Measurements from ENCODE around the gene C5. TPM values are rescaled to one million over a fixed set of nuclear protein-coding genes. Genes with fewer than 3 reads are reported as not detected.

The C5 gene
- total RNA-seq, 1 donor from 2014 or later: 5.5 TPM

DNA sequence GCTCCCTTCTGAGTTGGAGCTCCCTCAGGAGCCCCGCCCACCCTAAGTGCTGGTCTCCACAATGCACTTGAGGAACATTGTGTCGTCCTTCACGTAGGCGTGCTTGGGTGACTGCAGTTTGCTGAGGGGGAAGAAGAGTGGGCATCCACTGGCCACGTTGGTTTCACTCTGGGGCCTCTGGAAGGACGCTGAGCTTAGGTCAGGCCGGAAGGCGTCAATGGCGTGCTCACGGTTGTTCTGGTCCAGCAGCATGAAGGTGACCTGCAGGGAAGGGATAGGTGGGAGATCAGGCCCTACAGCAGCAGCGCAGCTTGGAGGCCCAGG, 145.1 kb downstream of the C5 start:
- Histone ChIP-seq H3K27me3 (no peaks in the 10 kb centered on the region), H3K4me2 (no peak overlapping the region), H3K9ac (no peak overlapping the region), H3K36me3 (no peaks in the 10 kb centered on the region), H3K9me3 (ENCODE audit: low read depth) (no peaks in the 10 kb centered on the region), H2AFZ (replicated peaks) (no peak overlapping the region), H3K4me1 (no peaks in the 10 kb centered on the region), H3K79me2 (ENCODE audit: low read depth) (no peaks in the 10 kb centered on the region), H3K27ac (no peak overlapping the region), H4K20me1 (ENCODE audit: low read depth) (no peaks in the 10 kb centered on the region), H3F3A (ENCODE audit: low read depth) (no peaks in the 10 kb centered on the region), H3K4me3 (no peak overlapping the region)
- Mint-ChIP-seq H3K9me3 (no peaks in the 10 kb centered on the region), H3K27me3 (ENCODE audit: insufficient read depth, low read depth) (peaks cover 3% of the 10 kb centered on the region), H3K4me1 (peaks cover 7% of the 10 kb centered on the region), H3K27ac (peak overlapping the region; percentile 79), H3K36me3 (no peaks in the 10 kb centered on the region), H3K4me3 (no peak overlapping the region)
- no peak for DNase-seq (ENCODE audit: low spot score)
- TF ChIP-seq EZH2phosphoT487 (IDR thresholded peaks at IDR 0.05) (no peak), EZH2 (IDR thresholded peaks at IDR 0.05) (no peak)
- TF ChIP-seq, protein P1, sequence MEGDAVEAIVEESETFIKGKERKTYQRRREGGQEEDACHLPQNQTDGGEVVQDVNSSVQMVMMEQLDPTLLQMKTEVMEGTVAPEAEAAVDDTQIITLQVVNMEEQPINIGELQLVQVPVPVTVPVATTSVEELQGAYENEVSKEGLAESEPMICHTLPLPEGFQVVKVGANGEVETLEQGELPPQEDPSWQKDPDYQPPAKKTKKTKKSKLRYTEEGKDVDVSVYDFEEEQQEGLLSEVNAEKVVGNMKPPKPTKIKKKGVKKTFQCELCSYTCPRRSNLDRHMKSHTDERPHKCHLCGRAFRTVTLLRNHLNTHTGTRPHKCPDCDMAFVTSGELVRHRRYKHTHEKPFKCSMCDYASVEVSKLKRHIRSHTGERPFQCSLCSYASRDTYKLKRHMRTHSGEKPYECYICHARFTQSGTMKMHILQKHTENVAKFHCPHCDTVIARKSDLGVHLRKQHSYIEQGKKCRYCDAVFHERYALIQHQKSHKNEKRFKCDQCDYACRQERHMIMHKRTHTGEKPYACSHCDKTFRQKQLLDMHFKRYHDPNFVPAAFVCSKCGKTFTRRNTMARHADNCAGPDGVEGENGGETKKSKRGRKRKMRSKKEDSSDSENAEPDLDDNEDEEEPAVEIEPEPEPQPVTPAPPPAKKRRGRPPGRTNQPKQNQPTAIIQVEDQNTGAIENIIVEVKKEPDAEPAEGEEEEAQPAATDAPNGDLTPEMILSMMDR (IDR thresholded peaks at IDR 0.05): no peak

DNA sequence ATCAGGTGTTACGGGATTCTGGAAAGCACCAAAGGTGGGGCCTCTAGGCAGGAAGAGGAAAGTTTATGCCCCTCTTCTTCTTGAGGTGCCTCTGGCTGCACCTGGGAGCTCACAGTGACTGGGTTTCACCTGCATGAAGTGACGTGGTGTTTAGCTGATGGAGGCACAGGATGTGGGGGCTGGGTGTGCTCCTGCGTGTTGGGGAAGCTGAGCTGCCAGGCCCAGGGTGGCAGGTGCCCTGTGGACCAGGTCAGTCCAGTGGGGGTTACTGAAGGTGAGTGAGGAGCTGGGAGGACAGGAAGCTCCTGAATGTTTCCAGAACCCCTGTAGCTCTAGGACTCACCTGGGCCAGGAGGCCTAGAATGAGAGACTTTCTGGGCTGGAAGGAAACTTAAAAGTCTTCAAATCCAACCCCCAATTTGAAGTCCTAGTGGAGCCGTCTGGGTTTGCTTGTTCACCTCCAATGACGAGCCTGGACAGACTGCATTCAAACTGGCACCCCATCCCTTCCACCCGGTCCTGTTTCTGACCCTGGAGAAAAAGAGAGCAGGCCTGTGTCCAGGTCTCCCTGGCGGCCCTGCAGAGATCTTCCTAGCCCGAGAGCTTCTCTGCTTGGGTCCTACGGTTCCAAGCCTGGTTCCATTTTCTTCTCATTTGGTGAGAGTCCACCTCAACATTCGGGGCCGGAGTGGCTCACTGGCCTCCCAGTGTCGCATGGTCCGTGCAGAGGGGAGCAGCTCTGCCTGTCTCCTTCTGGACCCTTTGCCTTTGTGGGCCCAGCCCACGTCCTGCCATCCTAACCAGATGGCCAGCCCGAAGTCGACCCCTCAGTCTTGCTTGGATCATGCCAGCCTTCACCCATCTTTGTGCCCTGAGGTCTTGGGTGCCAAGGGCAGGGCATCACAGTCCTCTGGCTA, 145.8 kb downstream of the C5 start:
- Mint-ChIP-seq H3K36me3 (no peaks in the 10 kb centered on the region), H3K9me3 (no peaks in the 10 kb centered on the region), H3K27ac (peak overlapping the region; percentile 79)

DNA sequence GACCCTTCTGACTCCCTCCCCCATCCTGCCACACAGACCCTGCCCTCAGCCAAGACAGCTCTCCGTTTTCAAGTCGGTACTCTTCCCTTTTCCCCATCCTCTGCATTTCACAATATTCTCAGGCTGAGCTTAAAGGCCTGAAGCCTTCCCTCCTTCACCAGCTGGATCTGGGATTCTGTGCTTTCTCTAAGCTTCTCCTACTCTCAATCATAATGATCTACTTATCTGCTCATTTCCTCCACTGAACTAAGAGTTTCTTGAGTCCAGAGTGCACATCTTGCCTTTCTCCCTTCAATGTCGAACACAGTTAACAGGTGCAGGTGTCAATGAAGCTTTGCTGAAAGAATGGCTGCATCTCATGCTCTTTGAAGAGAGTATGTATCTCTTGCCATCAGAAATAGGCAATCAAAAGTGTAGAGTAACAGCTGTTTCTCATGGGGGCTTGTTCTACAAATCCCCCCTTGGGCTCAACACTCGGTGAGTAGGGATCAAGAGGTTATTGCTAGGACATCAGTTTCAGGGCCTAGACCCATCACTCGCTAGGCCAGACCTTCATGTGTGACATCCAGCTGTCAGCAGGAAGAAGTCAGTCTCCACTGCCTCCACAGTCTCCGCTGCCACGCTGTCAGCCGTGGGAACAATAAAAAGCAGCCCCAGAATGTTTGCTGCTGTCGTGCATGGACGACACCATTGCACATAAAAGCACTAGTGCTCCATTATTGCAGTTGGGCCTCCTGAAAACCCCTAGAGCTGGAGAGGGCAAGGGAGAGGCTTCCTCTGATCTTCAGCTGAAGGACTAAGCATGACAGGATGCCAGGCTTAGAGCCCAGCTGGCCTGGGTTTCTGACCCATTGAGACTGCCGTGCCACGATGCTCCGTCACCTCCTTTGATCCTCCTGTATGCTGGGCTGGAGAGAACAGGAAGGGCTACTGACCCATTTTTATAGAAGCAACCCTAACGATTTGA, 147.2 kb downstream of the C5 start:
- no peak overlapping the region for H3K9ac ChIP-seq
- H3K4me1 ChIP-seq: no peaks in the 10 kb centered on the region
- no peaks in the 10 kb centered on the region for H3K9me3 ChIP-seq (ENCODE audit: low read depth)
- no peak overlapping the region for H3K4me2 ChIP-seq
- H3K4me3 ChIP-seq: no peak overlapping the region
- no peaks in the 10 kb centered on the region for H3K27me3 ChIP-seq
- Mint-ChIP-seq H3K27ac (no peak overlapping the region), H3K36me3 (no peaks in the 10 kb centered on the region), H3K9me3 (no peaks in the 10 kb centered on the region), H3K4me3 (no peak overlapping the region), H3K27me3 (ENCODE audit: insufficient read depth, low read depth) (peaks cover 3% of the 10 kb centered on the region), H3K4me1 (peaks cover 7% of the 10 kb centered on the region)
- TF ChIP-seq EZH2phosphoT487 (IDR thresholded peaks at IDR 0.05) (no peak), EZH2 (IDR thresholded peaks at IDR 0.05) (no peak)
- TF ChIP-seq, protein P1 (IDR thresholded peaks at IDR 0.05): no peak
- no peaks in the 10 kb centered on the region for H3K79me2 ChIP-seq (ENCODE audit: low read depth)
- no peaks in the 10 kb centered on the region for H3K36me3 ChIP-seq
- H3F3A ChIP-seq (ENCODE audit: low read depth): no peaks in the 10 kb centered on the region
- no peaks in the 10 kb centered on the region for H4K20me1 ChIP-seq (ENCODE audit: low read depth)
- no peak for DNase-seq (ENCODE audit: low spot score)
- no peak overlapping the region for H3K27ac ChIP-seq
- H2AFZ ChIP-seq (replicated peaks): no peak overlapping the region

More for the DNA sequence above, 145.8 kb downstream of the C5 start:
- no peak for DNase-seq (ENCODE audit: low spot score)
- no peaks in the 10 kb centered on the region for H3K9me3 ChIP-seq (ENCODE audit: low read depth)
- H3F3A ChIP-seq (ENCODE audit: low read depth): no peaks in the 10 kb centered on the region
- no peak overlapping the region for H3K4me2 ChIP-seq
- no peaks in the 10 kb centered on the region for H3K36me3 ChIP-seq
- Mint-ChIP-seq H3K4me3 (no peak overlapping the region), H3K4me1 (peaks cover 7% of the 10 kb centered on the region), H3K27me3 (ENCODE audit: insufficient read depth, low read depth) (peaks cover 3% of the 10 kb centered on the region)
- no peaks in the 10 kb centered on the region for H3K27me3 ChIP-seq
- H3K9ac ChIP-seq: no peak overlapping the region
- TF ChIP-seq, protein P1 (IDR thresholded peaks at IDR 0.05): no peak
- TF ChIP-seq EZH2phosphoT487 (IDR thresholded peaks at IDR 0.05) (no peak), EZH2 (IDR thresholded peaks at IDR 0.05) (no peak)
- no peaks in the 10 kb centered on the region for H4K20me1 ChIP-seq (ENCODE audit: low read depth)
- H3K4me3 ChIP-seq: no peak overlapping the region
- no peaks in the 10 kb centered on the region for H3K4me1 ChIP-seq
- no peak overlapping the region for H2AFZ ChIP-seq (replicated peaks)
- H3K79me2 ChIP-seq (ENCODE audit: low read depth): no peaks in the 10 kb centered on the region
- H3K27ac ChIP-seq: no peak overlapping the region

Other genes with a start within 250 kb of the C5 start
- 4.6 and 8.7 TPM in 2 replicates for gene PSMD5, start 207.4 kb downstream of the C5 start, total RNA-seq (ENCODE audit: low replicate concordance)
- gene PHF19, start 173.1 kb downstream of the C5 start, total RNA-seq (ENCODE audit: low replicate concordance): 27.4 and 45.1 TPM in 2 replicates
- gene TRAF1, start 123.5 kb downstream of the C5 start, total RNA-seq (ENCODE audit: low replicate concordance): 3.2 and 4.5 TPM in 2 replicates
- 29.2 and 45.4 TPM in 2 replicates for gene CNTRL, start 24.7 kb upstream of the C5 start, total RNA-seq (ENCODE audit: low replicate concordance)
- gene RAB14, start 151.6 kb upstream of the C5 start, total RNA-seq (ENCODE audit: low replicate concordance): 23.8 and 35.9 TPM in 2 replicates
- gene GSN, start 217.9 kb upstream of the C5 start, total RNA-seq (ENCODE audit: low replicate concordance): 72.1 and 114 TPM in 2 replicates